GM19023 (cell line): ENCODE results near the gene CYTH3.

Experiments used
- ATAC-seq: cut with Tn5 transposase; IDR thresholded peaks from one replicate; pipeline ENCODE4 v1.9.1; 2021; ENCODE audit warnings: mild to moderate bottlenecking, moderate library complexity; ENCODE audit not compliant: unreplicated experiment

Gene CYTH3

GRCh38 chr7:6168477-6168868 is 104.0 kb downstream of the CYTH3 start:
- no peak for ATAC-seq

GRCh38 chr7:6167587-6168476 is 104.6 kb downstream of the CYTH3 start:
- no peak for ATAC-seq

GRCh38 chr7:6167004-6167551 is 105.3 kb downstream of the CYTH3 start:
- ATAC-seq, result no peak

GRCh38 chr7:6166443-6166891 is 106.0 kb downstream of the CYTH3 start:
- ATAC-seq, result no peak

- no peak for ATAC-seq
Observed at GRCh38 chr7:6165521-6166320, 106.7 kb downstream of the CYTH3 start.

- no peak for ATAC-seq
Observed at GRCh38 chr7:6165075-6165474, 107.3 kb downstream of the CYTH3 start.

- ATAC-seq, result no peak
Observed at GRCh38 chr7:6164491-6164890, 107.9 kb downstream of the CYTH3 start.

- ATAC-seq, result no peak
Observed at GRCh38 chr7:6164010-6164409, 108.4 kb downstream of the CYTH3 start.

GRCh38 chr7:6163402-6163801 is 109.0 kb downstream of the CYTH3 start:
- ATAC-seq, result no peak

GRCh38 chr7:6162650-6163366 is 109.6 kb downstream of the CYTH3 start:
- ATAC-seq, result no peak

GRCh38 chr7:6162331-6162620 is 110.1 kb downstream of the CYTH3 start:
- ATAC-seq, result no peak

- no peak for ATAC-seq
Observed at GRCh38 chr7:6161463-6162330, 110.7 kb downstream of the CYTH3 start.

GRCh38 chr7:6160191-6160623 is 112.2 kb downstream of the CYTH3 start:
- ATAC-seq, result no peak

- ATAC-seq, result no peak
Observed at GRCh38 chr7:6159524-6160031, 112.8 kb downstream of the CYTH3 start.

GRCh38 chr7:6159097-6159483 is 113.3 kb downstream of the CYTH3 start:
- ATAC-seq, result no peak

- no peak for ATAC-seq
Observed at GRCh38 chr7:6158424-6159096, 113.9 kb downstream of the CYTH3 start.

- ATAC-seq, result no peak
Observed at GRCh38 chr7:6157685-6158423, 114.6 kb downstream of the CYTH3 start.

GRCh38 chr7:6156734-6157133 is 115.7 kb downstream of the CYTH3 start:
- no peak for ATAC-seq

GRCh38 chr7:6155596-6155995 is 116.8 kb downstream of the CYTH3 start:
- ATAC-seq, result no peak
